ENCODE measurements around the gene RTTN. TPM values are rescaled to one million over a fixed set of nuclear protein-coding genes. Genes with fewer than 3 reads are reported as not detected.

RTTN gene
- total and polyA plus RNA-seq, 9 of the 15 experiments (the other 6 are each of a cell fraction or from before 2014, with no cell fraction given): 3.1 to 18.3 (median 10.6) TPM

- TF ChIP-seq, protein P1, sequence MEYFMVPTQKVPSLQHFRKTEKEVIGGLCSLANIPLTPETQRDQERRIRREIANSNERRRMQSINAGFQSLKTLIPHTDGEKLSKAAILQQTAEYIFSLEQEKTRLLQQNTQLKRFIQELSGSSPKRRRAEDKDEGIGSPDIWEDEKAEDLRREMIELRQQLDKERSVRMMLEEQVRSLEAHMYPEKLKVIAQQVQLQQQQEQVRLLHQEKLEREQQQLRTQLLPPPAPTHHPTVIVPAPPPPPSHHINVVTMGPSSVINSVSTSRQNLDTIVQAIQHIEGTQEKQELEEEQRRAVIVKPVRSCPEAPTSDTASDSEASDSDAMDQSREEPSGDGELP (CRISPR knock-in tag; IDR thresholded peaks at IDR 0.05; ENCODE audit: borderline replicate concordance): peak; percentile 24; the same call in 1 of the 2 replicates
- no peak for TF ChIP-seq ESRRB (CRISPR knock-in tag; IDR thresholded peaks at IDR 0.05; ENCODE audit: borderline replicate concordance)
- TF ChIP-seq HNRNPL (IDR thresholded peaks at IDR 0.05; ENCODE audit: low read depth, low read length): no peak
- peak; percentile 50; the same call in 1 of the 2 replicates for TF ChIP-seq KLF16 (IDR thresholded peaks at IDR 0.05)
- TF ChIP-seq PTTG1 (tag; IDR thresholded peaks at IDR 0.05; ENCODE audit: low read depth): no peak
- no peak for TF ChIP-seq HES1 (IDR thresholded peaks at IDR 0.05; ENCODE audit: low read depth)
- TF ChIP-seq ARID1B (IDR thresholded peaks at IDR 0.05): peak; percentile 88
- no peak for TF ChIP-seq ZNF3 (CRISPR knock-in tag; IDR thresholded peaks at IDR 0.05)
- peak; percentile 44 for TF ChIP-seq PRDM10 (IDR thresholded peaks at IDR 0.05; ENCODE audit: partially characterized antibody)
- no peak for TF ChIP-seq WHSC1 (IDR thresholded peaks at IDR 0.05; ENCODE audit: low read length)
- no peak for TF ChIP-seq IRF9 (tag; IDR thresholded peaks at IDR 0.05)
- TF ChIP-seq ZBTB11 (CRISPR knock-in tag; IDR thresholded peaks at IDR 0.05): no peak
- TF ChIP-seq ZFPM2 (CRISPR knock-in tag; IDR thresholded peaks at IDR 0.05): no peak
- TF ChIP-seq ZNF12 (CRISPR knock-in tag; IDR thresholded peaks at IDR 0.05): no peak
- TF ChIP-seq, protein P2, sequence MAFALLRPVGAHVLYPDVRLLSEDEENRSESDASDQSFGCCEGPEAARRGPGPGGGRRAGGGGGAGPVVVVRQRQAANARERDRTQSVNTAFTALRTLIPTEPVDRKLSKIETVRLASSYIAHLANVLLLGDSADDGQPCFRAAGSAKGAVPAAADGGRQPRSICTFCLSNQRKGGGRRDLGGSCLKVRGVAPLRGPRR (CRISPR knock-in tag; IDR thresholded peaks at IDR 0.05): no peak
- TF ChIP-seq ETV6 (IDR thresholded peaks at IDR 0.05; ENCODE audit: borderline replicate concordance in 1 of 2, low read depth in 2 of 2, low read length in 1 of 2): no peak
- TF ChIP-seq ETV6 (CRISPR knock-in tag; IDR thresholded peaks at IDR 0.05; ENCODE audit: borderline replicate concordance): no peak
Measured at GRCh38 chr18:70036771-70037347, 168.6 kb downstream of the RTTN start (continued).
